ENCODE measurements around the gene EXOC1L.
"Not testable (repeated sequence)": the region's sequence is repeated elsewhere in the genome, so short reads cannot be mapped to it uniquely, and the experiment has no call there.

The EXOC1L gene

DNA sequence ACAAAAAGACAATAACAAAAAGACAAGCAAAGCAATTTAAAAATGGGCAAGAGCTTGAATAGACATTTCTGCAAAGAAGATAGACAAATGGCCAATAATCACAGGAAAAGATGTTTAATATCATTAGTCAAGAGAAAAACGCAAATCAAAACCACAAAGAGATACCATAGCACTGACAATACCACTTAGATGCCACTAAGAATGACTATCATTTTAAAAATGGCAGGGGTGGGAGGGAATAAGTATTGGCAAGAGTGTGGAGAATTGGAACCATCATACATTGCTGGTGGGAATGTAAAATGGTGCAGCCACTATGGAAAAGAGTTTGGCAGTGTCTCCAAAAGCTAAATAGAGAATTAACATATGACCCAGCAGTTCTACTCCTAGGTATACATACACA, 18.8 kb downstream of the EXOC1L start:
- H3K4me3 ChIP-seq (ENCODE audit: low read length), result no peak overlapping the region
- H3K9me3 ChIP-seq (ENCODE audit: control insufficient read depth, low read length), result peaks cover 4% of the 10 kb centered on the region
- no peaks in the 10 kb centered on the region for H3K27me3 ChIP-seq (replicated peaks; ENCODE audit: control insufficient read depth, insufficient read depth, low read length)
- no peaks in the 10 kb centered on the region for H3K36me3 ChIP-seq (ENCODE audit: control insufficient read depth, insufficient read depth, low read length, severe bottlenecking)
- no peak overlapping the region for H3K9ac ChIP-seq (ENCODE audit: low read length)
- no peaks in the 10 kb centered on the region for H3K4me1 ChIP-seq (ENCODE audit: control insufficient read depth, insufficient read depth, low read length)
- DNase-seq (ENCODE audit: low read depth), result no peak

DNA sequence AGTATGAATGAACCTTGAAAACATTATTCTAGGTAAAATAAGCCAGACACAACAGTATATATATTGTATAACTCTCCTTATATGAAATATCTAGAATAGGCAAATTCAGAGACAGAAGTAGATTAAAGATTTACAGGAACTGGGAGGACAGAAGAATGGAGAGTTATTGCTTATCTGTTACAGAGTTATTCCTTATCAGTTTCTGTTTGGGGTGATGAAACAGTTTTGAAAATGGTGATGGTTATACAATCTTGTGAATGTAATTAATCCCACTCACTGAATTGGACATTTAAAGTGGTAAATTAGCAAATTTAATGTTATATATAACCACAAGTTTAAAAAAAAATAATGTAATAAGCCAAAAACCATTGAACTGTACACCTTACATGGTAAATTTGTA, 19.4 kb downstream of the EXOC1L start:
- Histone ChIP-seq H3K4me1 (ENCODE audit: control insufficient read depth, insufficient read depth, low read length) (no peaks in the 10 kb centered on the region), H3K9me3 (ENCODE audit: control insufficient read depth, low read length) (peaks cover 4% of the 10 kb centered on the region), H3K27me3 (replicated peaks; ENCODE audit: control insufficient read depth, insufficient read depth, low read length) (no peaks in the 10 kb centered on the region), H3K4me3 (ENCODE audit: low read length) (no peak overlapping the region), H3K9ac (ENCODE audit: low read length) (no peak overlapping the region), H3K36me3 (ENCODE audit: control insufficient read depth, insufficient read depth, low read length, severe bottlenecking) (no peaks in the 10 kb centered on the region)
- DNase-seq (ENCODE audit: low read depth), result no peak

DNA sequence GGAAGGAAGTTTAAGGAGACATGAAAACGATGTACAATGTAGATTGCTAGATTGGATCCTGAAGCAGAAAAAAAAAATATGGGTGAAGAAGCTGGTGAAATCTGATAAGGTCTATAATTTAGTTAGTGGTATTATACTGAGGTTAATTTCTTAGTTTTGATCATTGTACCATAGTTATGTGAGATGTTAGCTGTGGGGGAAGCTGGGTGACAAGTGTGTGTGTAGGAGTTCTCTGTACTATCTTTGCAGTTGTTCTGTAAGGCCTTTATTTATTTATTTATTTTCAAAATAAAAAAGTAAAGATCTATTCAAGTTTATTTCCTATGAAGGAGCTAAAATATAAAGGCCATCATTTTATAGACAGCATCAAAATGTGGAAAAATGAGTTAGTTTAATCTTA, 21.4 kb downstream of the EXOC1L start:
- Histone ChIP-seq H3K4me1 (ENCODE audit: control insufficient read depth, insufficient read depth, low read length) (no peaks in the 10 kb centered on the region), H3K27me3 (replicated peaks; ENCODE audit: control insufficient read depth, insufficient read depth, low read length) (no peaks in the 10 kb centered on the region), H3K9me3 (ENCODE audit: control insufficient read depth, low read length) (peaks cover 4% of the 10 kb centered on the region), H3K4me3 (ENCODE audit: low read length) (no peak overlapping the region), H3K36me3 (ENCODE audit: control insufficient read depth, insufficient read depth, low read length, severe bottlenecking) (no peaks in the 10 kb centered on the region), H3K9ac (ENCODE audit: low read length) (no peak overlapping the region)
- no peak for DNase-seq (ENCODE audit: low read depth)

DNA sequence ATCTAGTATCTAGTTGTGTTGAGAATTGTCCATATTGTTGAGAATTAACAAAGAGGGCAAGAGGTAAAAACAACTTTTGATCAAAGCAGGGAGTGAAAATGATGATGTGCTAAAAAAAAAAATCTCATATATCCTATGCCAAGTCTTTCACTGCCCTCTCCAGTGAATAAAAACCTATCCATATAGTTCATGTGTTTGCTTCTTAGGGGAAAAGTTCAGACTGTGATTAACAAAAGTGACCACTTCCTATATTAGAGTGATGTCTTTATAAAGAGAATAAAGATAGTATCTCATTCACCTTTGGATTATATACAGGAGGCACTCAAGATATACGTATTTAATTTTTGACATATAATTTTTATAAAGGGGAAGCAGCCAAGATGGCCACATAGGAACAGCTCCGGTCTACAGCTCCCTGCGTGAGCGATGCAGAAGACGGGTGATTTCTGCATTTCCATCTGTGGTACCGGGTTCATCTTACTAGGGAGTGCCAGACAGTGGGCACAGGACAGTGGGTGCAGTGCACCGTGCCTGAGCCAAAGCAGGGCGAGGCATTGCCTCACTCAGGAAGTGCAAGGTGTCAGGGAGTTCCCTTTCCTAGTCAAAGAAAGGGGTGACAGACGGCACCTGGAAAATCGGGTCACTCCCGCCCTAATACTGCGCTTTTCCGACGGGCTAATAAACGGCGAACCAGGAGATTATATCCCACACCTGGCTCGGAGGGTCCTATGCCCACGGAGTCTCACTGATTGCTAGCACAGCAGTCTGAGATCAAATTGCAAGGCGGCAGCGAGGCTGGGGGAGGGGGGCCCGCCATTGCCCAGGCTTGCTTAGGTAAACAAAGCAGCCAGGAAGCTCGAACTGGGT, 22.0 kb downstream of the EXOC1L start:
- not testable (repeated sequence) for H3K27me3 ChIP-seq (replicated peaks; ENCODE audit: control insufficient read depth, insufficient read depth, low read length); H3K9me3 ChIP-seq (ENCODE audit: control insufficient read depth, low read length); H3K4me3 ChIP-seq (ENCODE audit: low read length); H3K4me1 ChIP-seq (ENCODE audit: control insufficient read depth, insufficient read depth, low read length); H3K9ac ChIP-seq (ENCODE audit: low read length); H3K36me3 ChIP-seq (ENCODE audit: control insufficient read depth, insufficient read depth, low read length, severe bottlenecking); DNase-seq (ENCODE audit: low read depth)

DNA sequence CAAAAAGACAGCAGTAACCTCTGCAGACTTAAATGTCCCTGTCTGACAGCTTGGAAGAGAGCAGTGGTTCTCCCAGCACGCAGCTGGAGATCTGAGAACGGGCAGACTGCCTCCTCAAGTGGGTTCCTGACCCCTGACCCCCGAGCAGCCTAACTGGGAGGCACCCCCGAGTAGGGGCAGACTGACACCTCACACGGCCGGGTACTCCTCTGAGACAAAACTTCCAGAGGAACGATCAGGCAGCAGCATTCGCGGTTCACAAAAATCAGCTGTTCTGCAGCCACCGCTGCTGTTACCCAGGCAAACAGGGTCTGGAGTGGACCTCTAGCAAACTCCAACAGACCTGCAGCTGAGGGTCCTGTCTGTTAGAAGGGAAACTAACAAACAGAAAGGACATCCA, 22.7 kb downstream of the EXOC1L start:
- H3K27me3 ChIP-seq (replicated peaks; ENCODE audit: control insufficient read depth, insufficient read depth, low read length); H3K4me1 ChIP-seq (ENCODE audit: control insufficient read depth, insufficient read depth, low read length); H3K9me3 ChIP-seq (ENCODE audit: control insufficient read depth, low read length); H3K4me3 ChIP-seq (ENCODE audit: low read length); H3K36me3 ChIP-seq (ENCODE audit: control insufficient read depth, insufficient read depth, low read length, severe bottlenecking); H3K9ac ChIP-seq (ENCODE audit: low read length); DNase-seq (ENCODE audit: low read depth): not testable (repeated sequence)

DNA sequence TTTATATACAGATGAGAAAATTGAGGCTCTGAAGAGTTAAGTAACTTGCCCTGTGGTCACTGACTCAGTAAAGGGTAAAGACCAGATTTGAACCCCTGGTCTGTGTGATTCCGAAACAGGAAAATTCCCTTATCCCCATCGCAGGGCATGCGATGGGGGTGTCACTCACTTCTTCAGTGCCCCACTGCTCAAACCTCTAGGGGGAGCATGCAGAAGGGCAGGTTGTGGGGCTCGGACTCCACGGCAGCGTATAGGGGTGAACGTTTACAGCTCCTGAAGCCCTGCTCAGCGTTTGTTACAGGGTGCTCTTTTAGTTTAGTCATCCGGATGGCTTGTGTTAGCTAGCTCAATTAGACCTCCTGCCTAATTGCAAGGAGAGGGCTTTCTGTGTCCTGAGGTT, 30.1 kb downstream of the EXOC1L start:
- H3K9me3 ChIP-seq (ENCODE audit: control insufficient read depth, low read length), result no peaks in the 10 kb centered on the region
- no peak overlapping the region for H3K9ac ChIP-seq (ENCODE audit: low read length)
- no peaks in the 10 kb centered on the region for H3K27me3 ChIP-seq (replicated peaks; ENCODE audit: control insufficient read depth, insufficient read depth, low read length)
- peaks cover 5% of the 10 kb centered on the region for H3K4me1 ChIP-seq (ENCODE audit: control insufficient read depth, insufficient read depth, low read length)
- no peak overlapping the region for H3K4me3 ChIP-seq (ENCODE audit: low read length)
- no peak for DNase-seq (ENCODE audit: low read depth)
- H3K36me3 ChIP-seq (ENCODE audit: control insufficient read depth, insufficient read depth, low read length, severe bottlenecking), result no peaks in the 10 kb centered on the region

DNA sequence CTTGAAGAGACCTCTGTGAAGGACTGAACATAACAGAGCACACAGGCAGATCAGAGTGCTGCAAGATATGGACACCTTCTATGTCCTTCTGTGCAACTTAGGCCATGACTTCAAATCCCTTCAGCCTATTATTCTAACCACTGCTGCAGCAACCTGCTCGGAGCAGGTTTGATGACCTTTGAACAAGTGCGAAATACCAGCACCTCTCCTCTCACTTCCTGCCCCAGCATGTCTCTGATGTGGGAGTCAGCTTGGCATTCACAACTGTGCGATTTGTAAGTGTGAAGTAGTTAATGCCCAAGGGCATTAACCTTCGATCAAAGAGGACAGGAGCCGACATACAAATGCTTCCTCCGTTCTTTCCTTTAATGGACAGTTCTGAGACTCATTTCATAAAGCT, 32.3 kb downstream of the EXOC1L start:
- no peaks in the 10 kb centered on the region for H3K27me3 ChIP-seq (replicated peaks; ENCODE audit: control insufficient read depth, insufficient read depth, low read length)
- no peak overlapping the region for H3K9ac ChIP-seq (ENCODE audit: low read length)
- H3K4me3 ChIP-seq (ENCODE audit: low read length), result no peak overlapping the region
- no peaks in the 10 kb centered on the region for H3K9me3 ChIP-seq (ENCODE audit: control insufficient read depth, low read length)
- H3K4me1 ChIP-seq (ENCODE audit: control insufficient read depth, insufficient read depth, low read length), result peaks cover 14% of the 10 kb centered on the region
- no peaks in the 10 kb centered on the region for H3K36me3 ChIP-seq (ENCODE audit: control insufficient read depth, insufficient read depth, low read length, severe bottlenecking)
- no peak for DNase-seq (ENCODE audit: low read depth)

DNA sequence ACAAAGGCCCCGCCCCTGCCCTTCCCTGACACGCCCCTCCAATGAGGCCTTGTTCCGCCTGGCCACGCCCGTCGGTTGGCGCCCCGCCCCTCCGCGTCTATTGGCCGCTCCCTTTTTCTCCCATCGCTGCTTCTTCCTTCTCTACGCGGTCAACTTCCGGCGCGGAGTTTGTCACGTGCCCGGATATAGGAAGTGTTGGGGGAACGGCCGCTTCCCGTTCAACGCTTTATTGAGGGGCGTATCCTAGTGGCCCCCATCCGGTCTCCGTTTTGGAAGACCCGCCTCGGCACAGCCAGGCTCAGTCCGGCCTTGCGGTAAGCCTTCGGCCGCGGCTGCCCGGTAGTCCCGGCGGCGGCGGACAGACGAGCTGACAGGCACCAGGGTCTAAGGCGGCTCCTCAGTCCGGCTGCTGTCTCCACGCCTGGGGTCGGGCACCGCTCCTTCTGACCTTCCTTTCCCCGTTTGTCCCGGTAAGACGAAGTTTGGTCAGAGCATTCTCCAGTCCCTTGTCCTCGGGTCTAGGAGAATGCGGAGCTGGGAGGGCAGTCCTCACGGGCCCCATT, 34.0 kb downstream of the EXOC1L start, which contains the start of gene EXOC1:
EXOC1 (plus strand) TSS at position 165 of the 563 bp plus-strand sequence. CDS start 4,676 bp downstream, outside the sequence.
- Histone ChIP-seq H3K9me3 (ENCODE audit: control insufficient read depth, low read length) (no peaks in the 10 kb centered on the region), H3K9ac (ENCODE audit: low read length) (peak within 1 kb of the TSS; percentile 97)
- peak; percentile 99 for DNase-seq (ENCODE audit: low read depth)

DNA sequence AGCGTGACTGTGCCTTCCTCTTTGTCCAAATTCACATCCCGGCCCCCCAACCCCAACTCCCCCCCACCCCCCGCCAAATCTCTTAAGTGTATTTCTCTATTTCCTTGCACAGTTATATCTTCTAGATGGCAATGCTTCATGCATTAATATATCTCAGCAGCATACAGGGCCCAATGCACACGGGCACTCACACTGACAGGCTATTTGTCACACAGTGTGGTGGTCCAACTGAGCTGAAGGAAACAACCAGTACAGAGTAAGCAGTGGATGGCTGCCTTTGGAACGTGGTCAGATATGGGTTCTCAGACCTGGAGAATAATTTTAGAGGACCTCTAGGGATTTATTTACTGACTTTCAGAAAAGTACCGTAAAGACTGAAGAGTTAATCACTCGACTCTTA, 34.5 kb downstream of the EXOC1L start:
- Histone ChIP-seq H3K36me3 (ENCODE audit: control insufficient read depth, insufficient read depth, low read length, severe bottlenecking) (peaks cover 10% of the 10 kb centered on the region), H3K9me3 (ENCODE audit: control insufficient read depth, low read length) (no peaks in the 10 kb centered on the region), H3K4me3 (ENCODE audit: low read length) (peak overlapping the region; percentile 98), H3K9ac (ENCODE audit: low read length) (peak overlapping the region; percentile 97), H3K4me1 (ENCODE audit: control insufficient read depth, insufficient read depth, low read length) (peaks cover 14% of the 10 kb centered on the region), H3K27me3 (replicated peaks; ENCODE audit: control insufficient read depth, insufficient read depth, low read length) (no peaks in the 10 kb centered on the region)
- DNase-seq (ENCODE audit: low read depth), result peak; percentile 29

More for the DNA sequence above, 34.0 kb downstream of the EXOC1L start, which contains the start of gene EXOC1:
- H3K4me1 ChIP-seq (ENCODE audit: control insufficient read depth, insufficient read depth, low read length), result peaks cover 14% of the 10 kb centered on the region
- no peaks in the 10 kb centered on the region for H3K27me3 ChIP-seq (replicated peaks; ENCODE audit: control insufficient read depth, insufficient read depth, low read length)
- H3K36me3 ChIP-seq (ENCODE audit: control insufficient read depth, insufficient read depth, low read length, severe bottlenecking), result peaks cover 4% of the 10 kb centered on the region
- peak within 1 kb of the TSS; percentile 98 for H3K4me3 ChIP-seq (ENCODE audit: low read length)

DNA sequence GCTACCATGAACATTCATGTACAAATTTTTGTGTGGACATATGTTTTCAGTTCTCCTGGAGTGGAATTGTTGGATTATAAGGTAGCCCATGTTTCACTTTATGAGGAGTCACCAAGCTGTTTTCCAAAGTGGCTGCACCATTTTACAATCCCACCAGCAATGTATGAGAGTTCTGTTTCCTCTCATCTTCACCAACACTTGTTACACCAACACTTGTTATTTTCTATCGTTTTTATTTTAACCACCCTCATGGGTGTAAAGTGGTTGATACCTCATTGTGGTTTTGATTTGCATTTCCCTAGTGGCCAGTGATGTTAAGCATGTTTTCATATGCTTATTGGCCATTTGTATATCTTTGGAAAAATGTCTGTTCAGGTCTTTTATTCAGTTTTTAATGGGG, 38.0 kb downstream of the EXOC1L start:
- H3K4me1 ChIP-seq (ENCODE audit: control insufficient read depth, insufficient read depth, low read length), result peaks cover 18% of the 10 kb centered on the region
- no peak for DNase-seq (ENCODE audit: low read depth)
- no peaks in the 10 kb centered on the region for H3K9me3 ChIP-seq (ENCODE audit: control insufficient read depth, low read length)
- H3K4me3 ChIP-seq (ENCODE audit: low read length), result no peak overlapping the region
- peaks cover 32% of the 10 kb centered on the region for H3K36me3 ChIP-seq (ENCODE audit: control insufficient read depth, insufficient read depth, low read length, severe bottlenecking)
- no peaks in the 10 kb centered on the region for H3K27me3 ChIP-seq (replicated peaks; ENCODE audit: control insufficient read depth, insufficient read depth, low read length)
- H3K9ac ChIP-seq (ENCODE audit: low read length), result no peak overlapping the region

DNA sequence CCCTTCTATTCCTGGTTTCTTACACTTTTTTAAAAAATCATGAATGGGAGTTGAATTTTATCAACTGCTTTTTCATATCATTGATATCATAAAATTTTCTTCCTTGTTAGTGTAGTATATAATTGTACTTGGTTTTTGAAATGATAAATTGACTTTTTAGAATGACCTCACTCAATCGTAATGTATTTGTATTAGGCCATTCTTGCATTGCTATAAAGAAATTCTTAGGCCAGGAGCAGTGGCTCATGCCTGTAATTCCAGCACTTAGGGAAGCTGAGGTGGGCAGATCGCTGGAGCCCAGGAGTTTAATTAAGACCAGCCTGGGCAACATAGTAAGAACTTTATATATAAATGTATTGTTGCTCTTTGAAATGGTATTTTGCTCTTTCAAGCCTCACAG, 40.1 kb downstream of the EXOC1L start:
- Histone ChIP-seq H3K36me3 (ENCODE audit: control insufficient read depth, insufficient read depth, low read length, severe bottlenecking) (peaks cover 49% of the 10 kb centered on the region), H3K27me3 (replicated peaks; ENCODE audit: control insufficient read depth, insufficient read depth, low read length) (no peaks in the 10 kb centered on the region), H3K9ac (ENCODE audit: low read length) (no peak overlapping the region)

More for the DNA sequence above, 40.1 kb downstream of the EXOC1L start:
- DNase-seq (ENCODE audit: low read depth), result peak; percentile 14
- H3K9me3 ChIP-seq (ENCODE audit: control insufficient read depth, low read length), result no peaks in the 10 kb centered on the region
- no peak overlapping the region for H3K4me3 ChIP-seq (ENCODE audit: low read length)
- H3K4me1 ChIP-seq (ENCODE audit: control insufficient read depth, insufficient read depth, low read length), result peaks cover 15% of the 10 kb centered on the region

All from adipocyte (in vitro differentiated cells).